Medulla oblongata (tissue), 1 donor: ENCODE measurements around the gene TSPOAP1.

Source experiments
- DNase-seq: peaks from one replicate; pipeline ENCODE4 v3.0.0-alpha.2; 2015; ENCODE audit errors: extremely low spot score

Gene TSPOAP1

GRCh38 chr17:58328195-58329034 lies at the start of gene TSPOAP1:
TSS of gene TSPOAP1 (minus strand) at chr17:58328795. CDS start at chr17:58327920, 875 bp downstream.
- peak; percentile 56 for DNase-seq

GRCh38 chr17:58377661-58378060 lies 49.1 kb upstream of the TSPOAP1 start:
- DNase-seq, result no peak

- no peak for DNase-seq
Observed at GRCh38 chr17:58377093-58377601, 48.6 kb upstream of the TSPOAP1 start.

- no peak for DNase-seq
Observed at GRCh38 chr17:58376472-58377000, 47.9 kb upstream of the TSPOAP1 start.

- DNase-seq, result no peak
Observed at GRCh38 chr17:58375811-58376210, 47.2 kb upstream of the TSPOAP1 start.

GRCh38 chr17:58375256-58375655 lies 46.7 kb upstream of the TSPOAP1 start:
- DNase-seq, result no peak

- no peak for DNase-seq
Observed at GRCh38 chr17:58373923-58374322, 45.3 kb upstream of the TSPOAP1 start.

- no peak for DNase-seq
Observed at GRCh38 chr17:58373003-58373402, 44.4 kb upstream of the TSPOAP1 start.

GRCh38 chr17:58371300-58371950 lies 42.8 kb upstream of the TSPOAP1 start:
- DNase-seq, result no peak

- no peak for DNase-seq
Observed at GRCh38 chr17:58370716-58371115, 42.1 kb upstream of the TSPOAP1 start.

- no peak for DNase-seq
Observed at GRCh38 chr17:58370309-58370708, 41.7 kb upstream of the TSPOAP1 start.

GRCh38 chr17:58369214-58370031 lies 40.8 kb upstream of the TSPOAP1 start:
- DNase-seq, result no peak

- no peak for DNase-seq
Observed at GRCh38 chr17:58368860-58369213, 40.2 kb upstream of the TSPOAP1 start.

- no peak for DNase-seq
Observed at GRCh38 chr17:58367461-58367860, 38.9 kb upstream of the TSPOAP1 start.

GRCh38 chr17:58365980-58366595 lies 37.5 kb upstream of the TSPOAP1 start:
- DNase-seq, result no peak

GRCh38 chr17:58365185-58365979 lies 36.8 kb upstream of the TSPOAP1 start:
- no peak for DNase-seq

GRCh38 chr17:58364270-58364942 lies 35.8 kb upstream of the TSPOAP1 start:
- no peak for DNase-seq

GRCh38 chr17:58363457-58364185 lies 35.0 kb upstream of the TSPOAP1 start:
- DNase-seq, result no peak

- no peak for DNase-seq
Observed at GRCh38 chr17:58362368-58363014, 33.9 kb upstream of the TSPOAP1 start.
